ENCODE data around the gene MT2A.
"Not testable (repeated sequence)": the region's sequence is repeated elsewhere in the genome, so short reads cannot be mapped to it uniquely, and the experiment has no call there.

The MT2A gene

GRCh38 chr16:56608043-56608875, at the start of gene MT2A:
Gene MT2A (plus strand): TSS chr16:56608584. CDS start chr16:56608656, 72 bp downstream.
- peak; percentile 72 to 86 (median 78) for DNase-seq

DNA sequence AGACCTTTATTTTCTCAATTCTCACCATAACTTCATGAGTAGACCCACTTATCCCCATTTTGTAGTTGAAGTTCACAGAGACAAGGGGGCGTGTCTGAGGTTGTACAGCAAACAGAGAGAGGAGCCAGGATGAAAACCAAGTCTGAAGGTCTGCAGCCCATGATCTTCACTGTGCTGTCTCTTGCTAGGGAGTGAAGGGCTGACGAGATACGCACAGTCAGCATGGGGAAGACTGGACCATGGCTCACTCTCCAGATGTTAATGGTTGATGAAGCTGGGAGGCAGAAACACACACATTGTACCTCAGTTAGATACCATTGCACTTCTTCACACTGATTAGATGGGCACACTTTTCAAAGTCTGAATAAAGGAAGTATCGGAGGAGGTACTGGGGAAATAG, 49.3 kb upstream of the MT2A start:
- DNase-seq, result no peak

DNA sequence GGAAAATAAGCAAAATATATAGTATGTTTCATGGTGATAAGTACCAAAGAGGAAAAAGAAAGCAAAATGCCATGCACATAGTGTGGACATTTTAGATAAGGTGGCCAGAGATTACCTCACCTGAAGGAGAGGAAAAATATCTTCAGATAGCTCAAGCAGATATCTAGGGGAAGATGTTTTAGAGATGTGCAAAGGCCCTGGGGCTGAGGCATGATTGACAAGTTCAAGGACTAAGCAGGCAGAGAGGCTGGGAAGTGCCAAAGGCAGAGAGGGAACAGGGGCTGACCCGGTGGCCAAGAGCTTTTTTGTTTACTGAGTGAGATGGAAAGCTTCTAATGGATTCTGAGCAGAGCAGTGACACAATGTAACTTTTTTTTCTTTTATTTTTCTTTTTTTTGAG, 47.9 kb upstream of the MT2A start:
- no peak for DNase-seq

DNA sequence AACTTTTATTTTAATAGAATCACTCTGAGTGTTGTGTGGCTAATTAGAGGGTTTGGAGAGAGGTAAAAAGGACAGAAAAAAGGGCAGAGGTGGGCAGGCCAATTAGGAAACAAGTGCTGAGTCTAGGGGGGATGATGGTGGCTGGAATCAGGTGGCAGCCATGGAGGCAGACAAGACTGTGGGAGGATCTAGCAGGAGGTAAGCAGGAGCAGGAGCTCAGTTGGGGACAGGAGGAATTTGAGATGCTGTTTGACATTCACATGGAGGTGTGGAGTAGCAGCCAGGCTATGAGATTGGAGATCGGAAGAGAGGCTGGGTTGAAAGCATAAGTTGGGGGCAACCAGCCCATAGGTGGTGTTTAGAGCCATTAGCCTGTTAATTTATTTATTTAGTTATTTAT, 47.3 kb upstream of the MT2A start:
- DNase-seq, result no peak

DNA sequence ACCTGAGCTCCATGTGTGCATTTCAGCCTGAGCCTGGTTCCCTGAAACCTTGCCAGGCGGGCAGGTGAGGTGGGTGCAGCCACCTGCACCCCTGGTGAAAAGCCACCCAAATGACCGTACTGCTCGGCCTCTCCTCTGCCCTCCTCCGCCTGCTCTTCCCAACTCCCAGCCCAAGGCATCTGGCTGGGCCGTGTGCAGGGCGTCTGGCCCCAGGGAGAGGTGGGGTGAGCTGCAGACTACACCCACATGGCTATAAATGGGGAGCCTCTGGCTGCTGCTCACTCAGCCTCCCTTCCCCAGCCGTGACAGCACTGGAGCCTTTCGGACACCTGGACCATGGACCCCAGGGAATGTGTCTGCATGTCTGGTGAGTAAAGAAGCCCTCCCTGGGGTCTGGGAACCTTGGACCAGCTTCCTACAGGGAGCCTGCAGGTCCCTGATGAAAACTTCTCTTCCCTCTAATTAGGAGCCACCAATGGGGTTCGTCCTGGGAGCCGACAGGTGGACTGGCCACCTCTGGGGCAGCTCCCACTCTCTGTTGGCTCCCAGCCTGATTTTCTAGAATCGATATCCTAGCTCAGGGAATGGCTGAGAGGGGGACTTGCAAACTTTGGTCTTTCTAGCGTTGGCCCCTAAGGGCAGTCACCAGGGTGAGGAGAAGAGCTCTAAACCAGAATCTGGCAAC, 43.4 kb upstream of the MT2A start, which contains the start of gene MT4:
MT4 (plus strand) TSS at position 281 of the 685 bp plus-strand sequence; CDS start at position 337, 56 bp downstream.
- no peak for DNase-seq

DNA sequence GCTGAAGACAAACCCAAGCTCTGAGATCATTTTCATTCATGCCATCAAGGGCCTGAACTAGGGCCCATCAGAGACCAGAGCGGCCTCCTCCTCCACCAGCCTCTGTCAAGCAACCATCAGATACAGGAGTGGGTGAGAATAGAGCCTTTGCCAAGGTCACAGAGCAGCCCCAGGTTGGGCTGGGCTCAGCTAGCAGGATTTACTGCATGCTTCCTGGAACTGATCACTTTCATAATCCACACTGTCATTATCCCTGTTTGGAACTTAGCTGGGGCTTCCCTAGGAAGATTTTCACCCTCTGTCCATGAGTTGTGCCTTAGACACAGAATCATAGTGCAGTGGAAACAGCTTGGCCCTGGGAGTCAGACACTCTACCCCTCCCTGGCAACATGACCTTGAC, 38.4 kb upstream of the MT2A start:
- DNase-seq, result no peak

GRCh38 chr16:56571525-56571924, 36.9 kb upstream of the MT2A start:
- DNase-seq, result no peak

GRCh38 chr16:56574625-56575024, 33.8 kb upstream of the MT2A start:
- no peak for DNase-seq

GRCh38 chr16:56576585-56577299, 31.6 kb upstream of the MT2A start:
- peak; percentile 77 to 81 (median 80) for DNase-seq

DNA sequence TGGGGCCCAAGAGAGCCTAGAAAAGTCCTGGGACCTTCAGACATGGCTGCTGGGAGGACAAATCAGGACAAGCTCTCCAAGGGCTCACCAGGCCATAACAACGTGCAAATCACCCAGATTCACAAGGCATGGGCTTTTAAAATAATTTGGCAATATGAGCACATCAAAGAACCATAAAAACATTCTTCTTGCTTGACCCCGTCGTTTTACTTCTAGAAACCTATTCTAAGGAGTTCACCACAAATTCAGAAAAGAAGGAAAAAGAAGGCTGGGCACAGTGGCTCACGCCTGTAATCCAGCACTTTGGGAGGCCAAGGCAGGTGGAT, 31.1 kb upstream of the MT2A start:
- DNase-seq, result no peak

GRCh38 chr16:56580391-56581048, 27.9 kb upstream of the MT2A start:
- DNase-seq, result no peak

DNA sequence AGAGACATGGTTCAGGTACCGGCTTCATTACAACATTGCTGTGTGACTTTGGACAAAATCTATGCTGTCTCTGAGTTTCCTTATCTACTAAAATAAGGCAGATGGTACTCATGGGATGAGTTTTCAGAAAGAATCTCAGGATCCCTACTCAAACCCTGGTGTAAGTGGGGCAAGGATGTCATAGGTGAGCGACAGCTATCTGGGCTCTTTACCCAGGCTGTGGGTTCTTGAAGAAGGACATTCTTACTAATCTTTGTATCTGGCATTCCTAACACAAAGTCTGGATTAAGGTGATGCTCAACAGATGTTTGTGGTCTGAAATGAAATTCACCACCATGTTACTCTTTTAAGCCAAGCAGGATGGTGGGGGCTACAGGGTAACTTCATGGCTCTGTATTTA, 25.5 kb upstream of the MT2A start:
- DNase-seq, result not testable (repeated sequence)

GRCh38 chr16:56583351-56584168, 24.8 kb upstream of the MT2A start:
- no peak for DNase-seq

DNA sequence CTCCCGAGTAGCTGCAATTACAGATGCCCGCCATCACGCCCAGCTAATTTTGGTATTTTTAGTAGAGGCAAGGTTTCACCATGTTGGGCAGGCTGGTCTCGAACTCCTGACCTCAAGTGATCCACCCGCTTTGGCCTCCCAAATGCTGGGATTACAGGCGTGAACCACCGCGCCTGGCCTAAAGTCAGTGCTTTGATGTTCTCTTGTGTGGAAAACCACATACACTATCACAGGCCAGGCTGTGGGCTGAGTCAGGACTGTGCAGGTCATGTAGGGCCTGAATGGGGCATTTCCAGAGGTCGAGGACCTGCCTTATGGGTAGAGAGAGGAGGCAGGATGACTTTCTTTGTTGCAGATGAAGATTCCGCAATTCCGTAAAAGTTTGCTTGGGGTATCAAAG, 24.1 kb upstream of the MT2A start:
- no peak for DNase-seq

- no peak for DNase-seq
Observed at GRCh38 chr16:56588781-56589140, 19.6 kb upstream of the MT2A start.

GRCh38 chr16:56589141-56590039, 19.0 kb upstream of the MT2A start, which contains the start of gene MT3:
Gene MT3 (plus strand): TSS chr16:56589528. CDS start chr16:56589591, 63 bp downstream.
- DNase-seq, result no peak

GRCh38 chr16:56591377-56592060, 16.9 kb upstream of the MT2A start:
- no peak for DNase-seq

GRCh38 chr16:56593573-56594291, 14.7 kb upstream of the MT2A start:
- no peak for DNase-seq

GRCh38 chr16:56594292-56594619, 14.1 kb upstream of the MT2A start:
- no peak for DNase-seq
